NCI-H2196 (cell line): ENCODE results near the gene RAB40B.

Source experiments
- DNase-seq: peaks from one replicate; lab custom pipeline; 2025; ENCODE audit not compliant: unreplicated experiment; lab: John Stamatoyannopoulos, UW

Gene RAB40B

GRCh38 chr17:82716203-82717010, 17.9 kb upstream of the RAB40B start, which contains the start of gene FN3KRP:
FN3KRP (plus strand) TSS chr17:82716706; CDS start chr17:82716756, 50 bp downstream.
- DNase-seq = peak; percentile 98

- DNase-seq = no peak
Observed at GRCh38 chr17:82713071-82713723, 14.7 kb upstream of the RAB40B start.

- DNase-seq = no peak
Observed at GRCh38 chr17:82710499-82711232, 12.2 kb upstream of the RAB40B start.

- DNase-seq = no peak
Observed at GRCh38 chr17:82709676-82710498, 11.4 kb upstream of the RAB40B start.

- no peak for DNase-seq
Observed at GRCh38 chr17:82709024-82709675, 10.7 kb upstream of the RAB40B start.

GRCh38 chr17:82705756-82706155, 7.3 kb upstream of the RAB40B start:
- DNase-seq = no peak

GRCh38 chr17:82704886-82705285, 6.4 kb upstream of the RAB40B start:
- no peak for DNase-seq

GRCh38 chr17:82703935-82704865, 5.7 kb upstream of the RAB40B start:
- no peak for DNase-seq

- DNase-seq = no peak
Observed at GRCh38 chr17:82703036-82703745, 4.7 kb upstream of the RAB40B start.

- DNase-seq = no peak
Observed at GRCh38 chr17:82702231-82702927, 3.9 kb upstream of the RAB40B start.

- no peak for DNase-seq
Observed at GRCh38 chr17:82699551-82699950, 1.1 kb upstream of the RAB40B start.

GRCh38 chr17:82698974-82699442, 510 bp upstream of the RAB40B start:
- peak; percentile 68 for DNase-seq

- DNase-seq = no peak
Observed at GRCh38 chr17:82697808-82698064, 762 bp downstream of the RAB40B start.

GRCh38 chr17:82696916-82697807, 1.3 kb downstream of the RAB40B start:
- no peak for DNase-seq

- no peak for DNase-seq
Observed at GRCh38 chr17:82696259-82696658, 2.2 kb downstream of the RAB40B start.

- DNase-seq = no peak
Observed at GRCh38 chr17:82694647-82695046, 3.9 kb downstream of the RAB40B start.

GRCh38 chr17:82693168-82693867, 5.2 kb downstream of the RAB40B start:
- DNase-seq = no peak
